AG10803 (cell line): Measurements from ENCODE around the gene CFAP97D1.

ENCODE experiments used
- DNase-seq: peaks from one replicate; pipeline ENCODE4 v3.0.0; 2010; ENCODE audit warnings: low read depth
- H3K4me3 ChIP-seq: 2 replicates; pipeline ENCODE4 v1.5.1; 2011; ENCODE audit warnings: mild to moderate bottlenecking, low read length, control low read depth
- CTCF ChIP-seq: conservative IDR thresholded peaks from 2 replicates; pipeline ENCODE4 v1.5.1; 2011; ENCODE audit warnings: mild to moderate bottlenecking, low read length, control low read depth, inconsistent platforms

Gene CFAP97D1

GRCh38 chr17:43808076-43808475 is 27.8 kb downstream of the CFAP97D1 start:
- DNase-seq, result no peak
- no peak for TF ChIP-seq CTCF

GRCh38 chr17:43809121-43809520 is 28.9 kb downstream of the CFAP97D1 start:
- TF ChIP-seq CTCF, result no peak

More at GRCh38 chr17:43808076-43808475, 27.8 kb downstream of the CFAP97D1 start:
- H3K4me3 ChIP-seq, result no peak overlapping the region

GRCh38 chr17:43810226-43810715 is 30.0 kb downstream of the CFAP97D1 start:
- H3K4me3 ChIP-seq, result no peak overlapping the region
- TF ChIP-seq CTCF, result no peak
- DNase-seq, result no peak

More at GRCh38 chr17:43809121-43809520, 28.9 kb downstream of the CFAP97D1 start:
- H3K4me3 ChIP-seq, result no peak overlapping the region
- no peak for DNase-seq

- no peak for DNase-seq
- TF ChIP-seq CTCF, result no peak
- no peak overlapping the region for H3K4me3 ChIP-seq
Measured at GRCh38 chr17:43810823-43811222, 30.6 kb downstream of the CFAP97D1 start.

- no peak for DNase-seq
- H3K4me3 ChIP-seq, result no peak overlapping the region
- no peak for TF ChIP-seq CTCF
Measured at GRCh38 chr17:43812396-43813265, 32.4 kb downstream of the CFAP97D1 start.

GRCh38 chr17:43813386-43813785 is 33.2 kb downstream of the CFAP97D1 start:
- no peak for DNase-seq
- no peak for TF ChIP-seq CTCF
- no peak overlapping the region for H3K4me3 ChIP-seq

- no peak overlapping the region for H3K4me3 ChIP-seq
- DNase-seq, result no peak
- no peak for TF ChIP-seq CTCF
Measured at GRCh38 chr17:43814026-43814425, 33.8 kb downstream of the CFAP97D1 start.
